Endothelial cell of umbilical vein (primary cell): ENCODE data around the gene CLRN3. TPM values are rescaled to one million over a fixed set of nuclear protein-coding genes. Genes with fewer than 3 reads are reported as not detected.

ENCODE experiments used
- BruUV-seq: library from RNA; stranded (reverse); fragments of 400-500 nt; replicated peaks from 2 replicates; lab custom pipeline; 2021; lab: Mats Ljungman, UMichigan
- CTCF ChIA-PET: fragments of 300-600, 350-600 bp; sonication (Branson Sonifier 250); formaldehyde crosslinking; loops from one replicate; lab custom pipeline; 2021; ENCODE audit warnings: antibody characterized with exemption, inconsistent platforms; lab: Charles Lee
- POLR2A ChIA-PET: fragments of 300-600, 350-600 bp; sonication (Branson Sonifier 250); formaldehyde crosslinking; loops from one replicate; lab custom pipeline; 2021; ENCODE audit warnings: antibody characterized with exemption, inconsistent platforms; lab: Charles Lee
- DNase-seq: peaks from one replicate; pipeline ENCODE4 v3.0.0-alpha.2; 2011; ENCODE audit warnings: low read depth, low spot score
- FAIRE-seq: peaks from 2 replicates; lab custom pipeline; 2011; peaks lifted over from hg19 to GRCh38; lab: Jason Lieb, UNC
- H2AFZ ChIP-seq: 2 replicates; pipeline ENCODE4 v1.6.0; 2012; ENCODE audit warnings: low read depth, low read length, control low read depth, inconsistent platforms
- H3K27ac ChIP-seq: 2 replicates; pipeline ENCODE4 v1.5.1; 2011; ENCODE audit warnings: low read depth, mild to moderate bottlenecking, control low read depth, low read length, moderate library complexity; ENCODE audit not compliant: insufficient read depth
- H3K27me3 ChIP-seq, 2 experiments: 2 replicates each; pipeline versions ENCODE4 v1.6.0 to v1.6.1; 2011; ENCODE audit warnings: low read length in 2 of 2, mixed read lengths in 1 of 2; ENCODE audit not compliant: control insufficient read depth in 2 of 2, insufficient read depth in 2 of 2
- H3K36me3 ChIP-seq, 2 experiments: 2 replicates in 1 of 2; 3 replicates in 1 of 2; pipeline ENCODE4 v1.5.1; 2011; ENCODE audit warnings: low read length in 2 of 2, mild to moderate bottlenecking in 1 of 2, moderate library complexity in 1 of 2; ENCODE audit not compliant: control insufficient read depth in 2 of 2, insufficient read depth in 2 of 2; ENCODE audit errors: extremely low read depth in 1 of 2
- H3K4me1 ChIP-seq: 3 replicates; pipeline ENCODE4 v1.5.1; 2011; ENCODE audit warnings: mild to moderate bottlenecking, low read length; ENCODE audit not compliant: control insufficient read depth, insufficient read depth; ENCODE audit errors: extremely low read depth
- H3K4me2 ChIP-seq: 2 replicates; pipeline ENCODE4 v1.6.1; 2011; ENCODE audit warnings: low read length, control low read depth, mixed read lengths; ENCODE audit not compliant: insufficient read depth
- H3K4me3 ChIP-seq, 3 experiments: fragments of 200-600 bp in 1 of 3; sonication (generic), shearing (Covaris generic) in 1 of 3; replicated peaks in 1 of 3; 2 replicates each; pipeline ENCODE4 v1.5.1; 2011 to 2016; ENCODE audit warnings: control low read depth in 3 of 3, low read length in 3 of 3, mild to moderate bottlenecking in 2 of 3, inconsistent platforms in 1 of 3, low read depth in 1 of 3, moderate library complexity in 1 of 3; ENCODE audit not compliant: insufficient read depth in 1 of 3
- H3K79me2 ChIP-seq: 2 replicates; pipeline ENCODE4 v1.6.0; 2012; ENCODE audit warnings: low read length, inconsistent platforms; ENCODE audit not compliant: control insufficient read depth, insufficient read depth
- H3K9ac ChIP-seq: replicated peaks from 2 replicates; pipeline ENCODE3; 2011; ENCODE audit warnings: low read length, control low read depth; ENCODE audit not compliant: insufficient read depth; ENCODE audit errors: extremely low read depth
- H3K9me1 ChIP-seq: replicated peaks from 3 replicates; pipeline ENCODE4 v1.6.0; 2011; ENCODE audit warnings: mild to moderate bottlenecking, low read length; ENCODE audit not compliant: control insufficient read depth, insufficient read depth; ENCODE audit errors: extremely low read depth
- H3K9me3 ChIP-seq: replicated peaks from 2 replicates; pipeline ENCODE4 v1.5.1; 2012; ENCODE audit warnings: low read length, inconsistent platforms; ENCODE audit not compliant: control insufficient read depth, insufficient read depth
- H4K20me1 ChIP-seq: replicated peaks from 2 replicates; pipeline ENCODE3; 2011; ENCODE audit warnings: mild to moderate bottlenecking, low read length; ENCODE audit not compliant: control insufficient read depth, insufficient read depth; ENCODE audit errors: extremely low read depth
- EZH2 ChIP-seq: IDR thresholded peaks from 2 replicates; pipeline ENCODE4 v1.6.1; 2012; ENCODE audit warnings: borderline replicate concordance, low read depth, mild to moderate bottlenecking, moderate library complexity, low read length, inconsistent platforms; ENCODE audit not compliant: severe bottlenecking
- FOS ChIP-seq: IDR thresholded peaks from 2 replicates; pipeline ENCODE4 v1.6.1; 2011; ENCODE audit warnings: mild to moderate bottlenecking, low read length, moderate library complexity, borderline replicate concordance; ENCODE audit not compliant: insufficient read depth
- GATA2 ChIP-seq: IDR thresholded peaks from 2 replicates; pipeline ENCODE4 v1.7.0; 2011; ENCODE audit warnings: low read depth, mild to moderate bottlenecking, moderate library complexity, mixed read lengths, low read length; ENCODE audit not compliant: insufficient read length, insufficient read depth
- JUN ChIP-seq: IDR thresholded peaks from 2 replicates; pipeline ENCODE4 v1.6.1; 2011; ENCODE audit warnings: borderline replicate concordance, low read depth; ENCODE audit not compliant: insufficient read length, insufficient read depth
- MYC ChIP-seq: IDR thresholded peaks from one replicate; pipeline ENCODE4 v1.6.1; 2011; ENCODE audit warnings: mild to moderate bottlenecking, low read depth, low read length
- POLR2A ChIP-seq: IDR thresholded peaks from 2 replicates; pipeline ENCODE4 v1.6.1; 2012; ENCODE audit warnings: low read depth, mild to moderate bottlenecking, control low read depth, low read length
- POLR2AphosphoS5 ChIP-seq: IDR thresholded peaks from 2 replicates; pipeline ENCODE4 v1.6.1; 2012; ENCODE audit warnings: low read depth, mild to moderate bottlenecking, control low read depth, low read length, moderate library complexity; ENCODE audit not compliant: insufficient read depth
- dilution Hi-C: fragments of 300-500 bp; cut with MboI; formaldehyde crosslinking; loops from one replicate; pipeline ENCODE4 v1.15.0; 2019; ENCODE audit warnings: low sequenced_read_pairs; ENCODE audit not compliant: extremely low pct_ligation_motif_present
- intact Hi-C: fragments of 100-400 bp; cut with micrococcal nuclease; formaldehyde crosslinking; loops from one replicate; pipeline ENCODE4 v1.10.0; 2022
- polyA plus RNA-seq, 4 experiments: library from polyadenylated mRNA; depleted of rRNA in 3 of 4; stranded (reverse) in 3 of 4; unstranded in 1 of 4; fragments of >200 nt; gene quantifications; 2 replicates each; pipeline versions ENCODE4 v1.2.1 to v1.2.3, GENCODE V29; 2011 to 2012; ENCODE audit warnings: missing spikeins in 1 of 4
- total RNA-seq: library from RNA; stranded (reverse); gene quantifications from 2 replicates; pipeline ENCODE4 v1.2.3, GENCODE V29; 2021
- TF ChIP-seq, protein P1 (sequence below): IDR thresholded peaks from 2 replicates; pipeline ENCODE4 v1.6.1; 2011; ENCODE audit not compliant: insufficient read depth, insufficient read length
- TF ChIP-seq, protein P2 (sequence below), 2 donors: IDR thresholded peaks; 1 replicate in 1 of 2; 2 replicates in 1 of 2; pipeline ENCODE4 v1.5.1; 2011; ENCODE audit warnings: low read length in 2 of 2, mild to moderate bottlenecking in 2 of 2, moderate library complexity in 2 of 2, control low read depth in 1 of 2, inconsistent platforms in 1 of 2, low read depth in 1 of 2; ENCODE audit not compliant: insufficient read depth in 1 of 2; ENCODE audit errors: extremely low read depth in 1 of 2

The CLRN3 gene
- total and polyA plus RNA-seq, 2 donors (not counting 3 experiments of a cell fraction or from before 2014, with no cell fraction given), result 0.07 TPM; not detected in 1

DNA sequence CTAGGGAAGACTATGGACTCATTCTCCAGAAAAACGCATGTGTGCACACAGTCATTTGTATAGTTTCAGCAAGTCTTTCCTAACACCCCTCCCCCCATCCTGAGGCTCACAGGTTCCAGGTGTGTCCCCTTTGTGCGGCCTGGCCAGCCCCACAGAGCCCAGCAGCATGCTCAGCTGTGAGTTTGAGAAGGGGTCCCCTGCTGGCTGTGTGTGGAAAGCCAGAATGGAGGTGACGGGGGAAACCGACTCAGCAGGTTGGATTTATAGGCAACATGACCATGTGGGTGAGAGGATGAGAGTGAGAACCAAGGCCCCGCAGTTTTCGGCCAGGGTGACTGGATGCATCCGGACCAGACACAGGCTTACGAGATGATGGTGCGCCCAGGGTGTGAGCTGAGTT, 24.1 kb upstream of the CLRN3 start:
- CTCF ChIA-PET, result interaction anchor here (1.0 to 10.3 kb wide), 3 partner anchors 9 to 94 kb away, joined by 3 to 68 read pairs (median 4); partner anchors contain the start of gene PTPRE

More for the DNA sequence above, 24.1 kb upstream of the CLRN3 start:
- Histone ChIP-seq H3K9me3 (no peaks in the 10 kb centered on the region), H3K9me1 (no peaks in the 10 kb centered on the region), H2AFZ (no peak overlapping the region), H3K4me3 (no peak overlapping the region), H3K36me3 (peaks cover 0 to 5% of the 10 kb centered on the region in 2 experiments), H3K9ac (no peak overlapping the region), H3K4me1 (peaks cover 37% of the 10 kb centered on the region), H3K4me2 (no peak overlapping the region), H3K27me3 (no peaks in the 10 kb centered on the region), H3K79me2 (peaks cover 24% of the 10 kb centered on the region), H3K27ac (no peak overlapping the region), H4K20me1 (no peaks in the 10 kb centered on the region)
- no TSS peak for BruUV-seq
- no peak for TF ChIP-seq FOS
- no peak for TF ChIP-seq POLR2AphosphoS5
- no peak for TF ChIP-seq GATA2
- no peak for TF ChIP-seq EZH2
- TF ChIP-seq, protein P1, sequence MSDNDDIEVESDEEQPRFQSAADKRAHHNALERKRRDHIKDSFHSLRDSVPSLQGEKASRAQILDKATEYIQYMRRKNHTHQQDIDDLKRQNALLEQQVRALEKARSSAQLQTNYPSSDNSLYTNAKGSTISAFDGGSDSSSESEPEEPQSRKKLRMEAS, result no peak
- no peak for TF ChIP-seq MYC
- TF ChIP-seq POLR2A, result no peak
- TF ChIP-seq, protein P2, sequence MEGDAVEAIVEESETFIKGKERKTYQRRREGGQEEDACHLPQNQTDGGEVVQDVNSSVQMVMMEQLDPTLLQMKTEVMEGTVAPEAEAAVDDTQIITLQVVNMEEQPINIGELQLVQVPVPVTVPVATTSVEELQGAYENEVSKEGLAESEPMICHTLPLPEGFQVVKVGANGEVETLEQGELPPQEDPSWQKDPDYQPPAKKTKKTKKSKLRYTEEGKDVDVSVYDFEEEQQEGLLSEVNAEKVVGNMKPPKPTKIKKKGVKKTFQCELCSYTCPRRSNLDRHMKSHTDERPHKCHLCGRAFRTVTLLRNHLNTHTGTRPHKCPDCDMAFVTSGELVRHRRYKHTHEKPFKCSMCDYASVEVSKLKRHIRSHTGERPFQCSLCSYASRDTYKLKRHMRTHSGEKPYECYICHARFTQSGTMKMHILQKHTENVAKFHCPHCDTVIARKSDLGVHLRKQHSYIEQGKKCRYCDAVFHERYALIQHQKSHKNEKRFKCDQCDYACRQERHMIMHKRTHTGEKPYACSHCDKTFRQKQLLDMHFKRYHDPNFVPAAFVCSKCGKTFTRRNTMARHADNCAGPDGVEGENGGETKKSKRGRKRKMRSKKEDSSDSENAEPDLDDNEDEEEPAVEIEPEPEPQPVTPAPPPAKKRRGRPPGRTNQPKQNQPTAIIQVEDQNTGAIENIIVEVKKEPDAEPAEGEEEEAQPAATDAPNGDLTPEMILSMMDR (IDR thresholded peaks at IDR 0.05; ENCODE audit: extremely low read depth in 1 of 2, insufficient read depth in 1 of 2, low read depth in 1 of 2, low read length in 2 of 2), result no peak
- TF ChIP-seq JUN, result no peak
- POLR2A ChIA-PET, result no interaction called here
- intact Hi-C loops, result no loop called here
- no peak for FAIRE-seq
- dilution Hi-C loops, result no loop called here
- DNase-seq, result no peak
